ENCODE measurements around the gene GIGYF1.

DNA sequence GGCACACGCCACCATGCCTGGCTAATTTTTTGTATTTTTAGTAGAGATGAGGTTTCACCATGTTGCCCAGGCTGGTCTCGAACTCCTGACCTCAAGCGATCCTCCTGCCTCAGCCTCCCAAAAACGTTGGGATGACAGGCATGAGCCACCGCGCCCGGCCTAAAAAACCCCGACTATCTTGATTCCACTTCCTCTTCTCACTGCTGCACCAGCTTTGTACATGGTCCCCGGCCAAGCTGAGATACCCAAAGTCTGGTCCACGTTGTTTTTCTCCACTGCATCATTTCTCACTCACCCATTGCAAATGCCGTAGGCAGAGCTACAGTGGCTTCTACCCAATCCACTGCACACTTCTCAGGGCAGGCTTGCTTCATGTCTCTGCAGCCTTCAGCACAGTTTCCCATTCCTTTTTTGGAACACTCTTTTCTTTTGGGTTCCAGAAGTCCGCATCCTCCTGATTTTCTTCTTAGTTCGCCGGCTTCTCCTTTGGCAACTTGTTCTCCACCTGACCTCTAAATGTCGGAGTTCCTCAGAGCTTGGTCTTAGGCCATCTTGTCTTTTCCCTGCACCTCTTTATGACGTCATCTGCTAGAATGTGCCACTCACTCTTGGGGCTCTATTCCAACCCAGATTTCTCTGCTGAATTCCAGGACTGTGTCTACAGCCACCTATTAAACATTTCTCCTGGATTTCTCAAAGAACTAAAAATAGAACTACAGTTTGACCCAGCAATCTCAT lies 26.6 kb downstream of the GIGYF1 start:
- TF ChIP-seq CTCF (IDR thresholded peaks at IDR 0.05) (no peak), POLR2A (IDR thresholded peaks at IDR 0.05) (no peak)

Data from esophagus squamous epithelium (tissue), 4 donors.